CD4-positive, alpha-beta T cell treated with Interleukin-17A for 1 hour (primary cell): ENCODE measurements around the gene TVP23A.
A peak's percentile ranks its signal among the peaks of the same experiment; 100 is the strongest.
"Not testable (repeated sequence)": the region's sequence is repeated elsewhere in the genome, so short reads cannot be mapped to it uniquely, and the experiment has no call there.

Experiments used
- DNase-seq: peaks from one replicate; pipeline ENCODE4 v3.0.0-alpha.2; 2020

The TVP23A gene

DNA sequence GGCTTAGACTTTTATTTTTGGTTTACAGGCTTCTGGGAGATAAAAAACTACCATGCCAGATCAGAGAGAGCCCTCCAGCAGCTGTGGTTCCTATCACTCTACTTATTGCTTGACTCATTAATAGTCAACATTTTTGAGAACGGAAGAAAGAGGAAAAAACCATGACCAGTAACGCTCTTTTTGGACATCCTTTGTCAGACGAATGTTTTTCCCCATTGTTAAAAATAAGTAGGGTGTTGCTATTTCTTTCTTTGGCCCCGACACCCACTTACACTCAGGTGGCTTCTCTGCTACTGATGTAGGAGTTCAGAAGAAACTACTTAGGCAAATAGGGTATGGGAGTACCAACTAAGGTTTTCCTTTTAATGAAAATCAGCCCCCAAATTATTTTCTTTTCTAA lies 27.5 kb downstream of the TVP23A start:
- no peak for DNase-seq

DNA sequence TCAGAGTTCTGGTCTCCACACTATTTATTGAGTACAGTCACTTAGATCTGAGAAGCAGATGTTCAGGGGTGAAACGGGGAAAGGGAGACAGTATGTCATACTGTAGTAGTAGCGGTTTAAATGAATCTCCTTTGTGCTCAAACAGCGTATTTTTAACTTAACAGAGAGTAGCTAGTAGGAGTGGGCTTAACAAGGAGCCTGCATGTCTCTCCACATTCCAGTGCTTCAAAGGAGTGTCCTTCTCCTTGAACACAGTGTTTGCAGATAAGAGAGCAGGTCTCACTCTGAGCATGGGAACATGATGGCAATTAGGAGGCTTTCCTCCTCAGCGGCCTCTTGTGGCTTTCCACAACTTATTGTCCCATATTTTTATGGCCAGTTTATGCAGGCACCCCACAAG lies 30.0 kb downstream of the TVP23A start:
- DNase-seq = not testable (repeated sequence)

DNA sequence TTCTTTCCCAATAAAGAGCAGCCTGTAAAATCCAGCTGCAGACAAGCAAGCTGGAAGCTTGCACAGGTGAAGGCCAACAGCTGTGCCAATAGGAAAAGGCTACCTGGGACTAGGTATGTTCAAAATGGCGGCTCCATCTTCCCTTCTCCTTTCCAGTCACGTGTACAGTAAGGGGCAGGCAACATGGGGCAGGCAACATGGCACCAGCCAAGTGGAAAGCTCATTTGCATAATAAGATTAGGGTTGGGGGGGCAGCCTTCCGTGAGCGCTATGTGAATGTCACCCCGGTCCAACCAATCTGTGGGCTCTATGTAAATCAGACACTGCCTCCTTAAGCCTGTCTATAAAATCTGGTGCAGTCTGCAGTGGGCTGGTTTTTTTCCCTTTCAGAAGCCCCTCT lies 31.3 kb downstream of the TVP23A start:
- no peak for DNase-seq

GRCh38 chr16:10782628-10783027 lies 36.0 kb downstream of the TVP23A start:
- DNase-seq = no peak

GRCh38 chr16:10780628-10781027 lies 38.0 kb downstream of the TVP23A start:
- no peak for DNase-seq

- not testable (repeated sequence) for DNase-seq
Measured at GRCh38 chr16:10779908-10780307, 38.7 kb downstream of the TVP23A start.

DNA sequence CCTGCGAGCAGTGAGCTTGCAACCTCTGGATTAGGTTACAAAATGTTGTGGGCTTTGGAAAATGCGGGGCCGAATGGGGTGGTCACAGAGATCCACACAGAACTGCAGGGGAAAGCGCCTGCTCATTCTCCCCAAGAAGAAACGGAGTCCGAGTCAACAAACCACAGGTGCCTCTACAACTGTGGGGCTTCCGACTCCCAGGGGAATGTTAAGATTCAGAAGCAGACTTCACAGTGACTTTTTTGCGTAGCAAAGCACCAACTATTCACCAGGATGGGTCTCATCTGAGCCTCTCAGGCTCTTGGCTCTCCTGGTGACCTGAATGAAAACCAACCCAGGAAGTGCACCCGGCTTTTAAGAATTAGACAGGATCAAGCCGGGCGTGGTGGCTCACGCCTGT lies 41.2 kb downstream of the TVP23A start:
- DNase-seq = no peak

DNA sequence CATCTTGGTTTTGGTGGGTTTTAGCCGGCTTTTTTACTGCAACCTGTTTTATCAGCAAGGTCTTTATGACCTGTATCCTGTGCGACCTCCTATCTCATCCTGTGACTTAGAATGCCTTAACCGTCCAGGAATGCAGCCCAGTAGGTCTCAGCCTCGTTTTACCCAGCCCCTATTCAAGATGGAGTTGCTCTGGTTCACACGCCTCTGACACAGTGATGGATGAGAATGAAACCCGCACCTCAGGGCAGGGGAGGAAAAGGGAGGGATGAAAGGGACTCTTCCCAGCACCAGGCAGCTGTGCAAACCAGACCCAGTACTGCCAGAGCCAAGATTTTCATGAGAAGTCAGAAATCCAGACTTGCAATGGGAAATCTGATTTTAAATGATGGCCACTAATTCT lies 41.7 kb downstream of the TVP23A start:
- not testable (repeated sequence) for DNase-seq

DNA sequence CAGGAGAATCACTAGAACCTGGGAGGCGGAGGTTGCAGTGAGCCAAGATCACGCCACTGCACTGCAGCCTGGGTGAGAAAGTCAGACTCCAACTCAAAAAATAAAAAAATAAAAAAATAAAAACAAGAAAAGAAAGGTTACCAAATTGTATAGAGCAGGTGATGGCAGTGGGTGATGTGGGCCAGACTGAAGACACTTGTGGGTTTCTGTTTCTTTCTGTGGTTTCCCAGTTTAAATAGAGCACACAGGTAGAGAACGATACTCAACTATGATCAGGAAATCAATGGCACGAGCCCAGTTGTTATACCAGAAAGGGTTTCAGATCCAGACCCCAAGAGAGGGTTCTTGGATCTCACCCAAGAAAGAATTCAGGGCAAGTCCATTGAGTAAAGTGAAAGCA lies 42.3 kb downstream of the TVP23A start:
- peak; percentile 14 for DNase-seq

DNA sequence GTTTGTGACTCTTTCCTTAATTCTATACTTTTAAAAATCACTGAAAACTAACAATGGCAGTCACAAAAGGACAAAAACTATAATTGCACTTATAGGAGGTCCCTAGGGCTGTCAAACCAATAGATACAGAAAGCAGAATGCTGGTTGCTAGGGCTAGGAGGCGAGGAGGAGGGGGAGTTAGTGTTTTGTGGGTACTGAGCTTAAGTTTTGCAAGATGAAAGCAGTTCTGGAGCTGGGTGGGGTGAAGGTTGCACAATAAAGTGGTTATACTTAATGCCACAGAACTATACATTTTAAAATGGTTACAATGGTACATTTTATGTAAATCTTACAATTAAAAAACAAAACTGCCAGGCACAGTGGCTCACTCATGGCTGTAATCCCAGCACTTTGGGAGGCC lies 47.7 kb downstream of the TVP23A start:
- peak; percentile 33 for DNase-seq

- no peak for DNase-seq
Measured at GRCh38 chr16:10769381-10769780, 49.2 kb downstream of the TVP23A start.

GRCh38 chr16:10767127-10767526 lies 51.5 kb downstream of the TVP23A start:
- DNase-seq = no peak

DNA sequence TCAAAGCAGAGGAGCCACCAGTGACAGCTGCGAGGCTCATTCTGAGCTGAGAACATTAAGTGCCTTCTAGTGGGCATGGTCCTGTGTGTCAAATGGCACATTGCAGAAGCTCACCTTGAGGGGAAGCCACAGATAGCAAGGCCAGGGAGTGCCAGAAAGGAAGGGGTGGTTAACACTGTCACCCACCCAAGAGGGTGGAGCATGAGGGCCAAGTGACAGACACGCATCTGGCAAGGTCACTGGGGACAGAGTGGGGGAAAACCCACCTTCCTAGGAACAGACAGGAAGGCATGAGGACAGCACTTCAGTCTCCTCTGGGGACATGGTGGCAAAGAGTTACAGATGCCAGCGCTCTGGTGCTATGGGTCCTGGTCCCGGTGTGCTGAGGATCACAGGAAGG lies 52.8 kb downstream of the TVP23A start:
- DNase-seq = peak; percentile 59

- DNase-seq = no peak
Measured at GRCh38 chr16:10763456-10763855, 55.1 kb downstream of the TVP23A start.

GRCh38 chr16:10762336-10763016 lies 56.1 kb downstream of the TVP23A start:
- no peak for DNase-seq

GRCh38 chr16:10761373-10761772 lies 57.2 kb downstream of the TVP23A start:
- DNase-seq = no peak

DNA sequence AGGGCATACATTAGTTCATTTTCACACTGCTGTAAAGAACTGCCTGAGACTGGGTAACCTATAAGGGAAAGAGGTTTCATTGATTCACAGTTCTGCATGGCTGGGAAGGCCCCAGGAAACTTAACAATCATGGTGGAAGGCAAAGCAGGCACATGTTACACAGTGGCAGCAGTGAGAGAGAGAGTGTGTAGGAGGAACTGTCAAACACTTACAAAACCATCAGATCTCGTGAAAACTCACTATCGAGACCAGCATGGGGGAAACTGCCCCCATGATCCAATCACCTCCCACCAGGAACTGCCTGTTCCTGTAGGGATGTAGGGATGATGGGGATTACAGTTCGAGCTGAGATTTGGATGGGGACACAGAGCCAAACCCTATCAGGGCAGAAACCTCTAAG lies 57.7 kb downstream of the TVP23A start:
- no peak for DNase-seq

- DNase-seq = no peak
Measured at GRCh38 chr16:10756574-10756973, 62.0 kb downstream of the TVP23A start.

DNA sequence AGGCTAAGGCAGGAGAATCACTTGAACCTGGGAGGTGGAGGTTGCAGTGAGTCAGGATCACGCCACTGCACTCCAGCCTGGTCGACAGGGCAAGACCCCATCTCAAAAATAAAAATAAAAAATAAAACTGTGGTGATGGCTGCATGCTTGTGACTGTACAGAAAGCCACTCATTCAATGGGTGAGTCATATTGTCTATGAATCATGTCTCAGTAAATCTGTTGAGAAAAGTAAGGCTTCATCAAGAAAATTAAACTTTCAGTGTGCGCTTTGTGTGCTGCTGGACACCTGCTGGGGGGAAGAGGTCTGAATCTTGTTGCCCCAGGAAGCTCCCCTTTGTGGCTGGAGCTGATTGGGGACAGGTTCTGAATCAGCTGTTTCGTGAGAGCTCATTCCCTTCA lies 63.7 kb downstream of the TVP23A start:
- no peak for DNase-seq

DNA sequence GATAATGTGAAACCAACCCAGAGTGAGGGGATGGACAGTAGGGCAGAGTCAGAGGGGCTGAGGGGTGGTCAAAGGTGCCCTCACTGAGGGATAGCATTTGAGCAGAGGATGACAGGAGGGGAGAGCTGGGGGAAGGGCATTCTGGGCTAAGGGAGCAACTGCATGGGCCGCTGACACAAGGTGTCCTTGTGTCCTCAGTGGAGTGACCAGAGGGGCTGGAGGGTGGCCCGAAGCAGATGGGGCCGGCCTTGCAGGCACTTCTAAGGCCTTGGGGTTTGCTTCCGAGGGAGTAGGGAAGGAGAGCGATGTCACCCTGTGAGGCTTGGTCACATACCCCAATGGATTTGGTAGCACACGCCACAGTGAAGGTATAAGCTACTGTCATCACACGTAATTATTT lies 64.9 kb downstream of the TVP23A start:
- DNase-seq = no peak

GRCh38 chr16:10752843-10753523 lies 65.6 kb downstream of the TVP23A start:
- DNase-seq = peak; percentile 35

DNA sequence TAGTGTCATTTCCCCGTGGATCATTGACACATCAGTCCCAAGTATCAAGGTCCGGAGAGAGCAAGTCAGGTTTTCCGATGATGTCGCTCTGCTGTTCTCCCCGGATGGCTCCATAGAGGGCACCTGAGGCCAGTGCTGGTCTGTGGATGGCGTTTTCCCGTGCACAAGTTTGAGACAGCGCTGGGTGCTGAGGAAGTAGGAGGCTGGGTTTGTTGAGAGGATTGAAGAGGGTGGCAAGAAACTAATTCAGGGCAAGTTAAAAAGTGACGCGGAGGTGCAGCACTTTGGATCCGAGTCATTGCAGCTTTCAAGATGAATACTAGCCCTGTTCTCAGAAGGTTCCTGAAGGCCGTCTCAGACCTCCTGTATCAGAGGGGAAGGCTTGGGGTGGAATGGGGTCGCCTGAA lies 67.3 kb downstream of the TVP23A start:
- DNase-seq = no peak

DNA sequence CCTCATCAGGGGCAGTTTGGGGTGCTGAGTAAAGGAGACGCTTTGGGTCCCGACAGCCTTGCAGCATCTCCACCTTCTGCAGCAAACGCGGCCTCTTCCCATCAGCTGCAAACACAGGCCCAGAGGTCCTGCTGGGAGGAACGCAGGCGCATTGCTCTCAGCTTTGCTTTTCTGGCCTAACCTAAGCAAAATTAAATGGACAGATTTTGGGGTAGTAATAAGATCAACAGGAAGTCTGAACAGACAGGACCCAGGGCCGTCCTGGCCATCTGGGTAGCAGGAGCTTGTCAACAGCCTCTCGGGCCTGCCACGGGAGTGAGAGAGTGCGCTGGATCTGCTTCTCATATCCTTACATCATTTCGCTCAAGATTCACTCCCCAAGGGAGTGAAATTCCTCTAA lies 67.8 kb downstream of the TVP23A start:
- no peak for DNase-seq

DNA sequence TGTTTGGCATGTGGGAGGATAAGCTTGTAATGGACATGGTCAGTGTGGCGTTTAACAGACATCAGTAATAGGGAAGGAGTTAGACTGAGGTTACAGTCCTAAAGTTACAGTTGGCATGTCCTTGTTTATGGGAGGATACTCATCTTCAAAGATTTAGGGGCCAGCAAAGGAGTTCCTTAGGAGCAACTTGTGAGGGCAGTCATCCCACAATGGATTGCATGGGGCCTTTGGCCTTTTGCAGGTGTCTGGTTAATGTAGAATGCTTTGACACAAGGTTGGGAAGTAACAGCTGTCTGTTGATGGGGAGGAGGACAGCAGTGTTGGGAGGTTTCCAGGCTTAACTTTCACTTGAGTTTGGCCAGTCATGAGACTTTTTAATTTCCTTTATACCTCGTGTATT lies 72.8 kb downstream of the TVP23A start:
- DNase-seq = no peak
